ENCODE data around the gene ASMTL.
A peak's percentile ranks its signal among the peaks of the same experiment; 100 is the strongest.
"Not testable (repeated sequence)": the region's sequence is repeated elsewhere in the genome, so short reads cannot be mapped to it uniquely, and the experiment has no call there.

ASMTL gene

GRCh38 chrX:1434871-1435240 is 17.9 kb downstream of the ASMTL start:
- Mint-ChIP-seq H3K36me3 (peaks cover 27% of the 10 kb centered on the region), H3K27ac (no peak overlapping the region), H3K9me3 (no peaks in the 10 kb centered on the region), H3K4me1 (no peaks in the 10 kb centered on the region), H3K4me3 (no peak overlapping the region), H3K27me3 (no peaks in the 10 kb centered on the region)

GRCh38 chrX:1433646-1434357 is 18.9 kb downstream of the ASMTL start:
- H3K27ac Mint-ChIP-seq = no peak overlapping the region
- H3K27me3 Mint-ChIP-seq = no peaks in the 10 kb centered on the region
- H3K36me3 Mint-ChIP-seq = peaks cover 21% of the 10 kb centered on the region
- no peak overlapping the region for H3K4me3 Mint-ChIP-seq
- no peaks in the 10 kb centered on the region for H3K9me3 Mint-ChIP-seq
- no peaks in the 10 kb centered on the region for H3K4me1 Mint-ChIP-seq

GRCh38 chrX:1430451-1430850 is 22.3 kb downstream of the ASMTL start:
- H3K4me1 Mint-ChIP-seq = no peaks in the 10 kb centered on the region
- no peak overlapping the region for H3K4me3 Mint-ChIP-seq
- H3K36me3 Mint-ChIP-seq = peaks cover 5% of the 10 kb centered on the region
- H3K9me3 Mint-ChIP-seq = no peaks in the 10 kb centered on the region
- H3K27me3 Mint-ChIP-seq = no peaks in the 10 kb centered on the region
- H3K27ac Mint-ChIP-seq = no peak overlapping the region

- Mint-ChIP-seq H3K27me3 (no peaks in the 10 kb centered on the region), H3K9me3 (peaks cover 6% of the 10 kb centered on the region), H3K4me3 (no peak overlapping the region), H3K36me3 (peaks cover 17% of the 10 kb centered on the region), H3K27ac (no peak overlapping the region), H3K4me1 (no peaks in the 10 kb centered on the region)
Observed at GRCh38 chrX:1427756-1428155, 25.0 kb downstream of the ASMTL start.

- H3K9me3 Mint-ChIP-seq, H3K4me3 Mint-ChIP-seq, H3K27ac Mint-ChIP-seq, H3K27me3 Mint-ChIP-seq, H3K4me1 Mint-ChIP-seq: not testable (repeated sequence)
- peaks cover 20% of the 10 kb centered on the region for H3K36me3 Mint-ChIP-seq
Observed at GRCh38 chrX:1426321-1426720, 26.4 kb downstream of the ASMTL start.

GRCh38 chrX:1425381-1425780 is 27.3 kb downstream of the ASMTL start:
- Mint-ChIP-seq H3K4me3 (no peak overlapping the region), H3K36me3 (peaks cover 20% of the 10 kb centered on the region), H3K27ac (no peak overlapping the region), H3K4me1 (no peaks in the 10 kb centered on the region), H3K9me3 (peaks cover 6% of the 10 kb centered on the region), H3K27me3 (no peaks in the 10 kb centered on the region)

- H3K9me3 Mint-ChIP-seq = peaks cover 6% of the 10 kb centered on the region
- peaks cover 26% of the 10 kb centered on the region for H3K36me3 Mint-ChIP-seq
- no peak overlapping the region for H3K4me3 Mint-ChIP-seq
- no peak overlapping the region for H3K27ac Mint-ChIP-seq
- H3K4me1 Mint-ChIP-seq = no peaks in the 10 kb centered on the region
- no peaks in the 10 kb centered on the region for H3K27me3 Mint-ChIP-seq
Observed at GRCh38 chrX:1424147-1424851, 28.4 kb downstream of the ASMTL start.

GRCh38 chrX:1423215-1423614 is 29.5 kb downstream of the ASMTL start:
- Mint-ChIP-seq H3K27ac (no peak overlapping the region), H3K36me3 (peaks cover 26% of the 10 kb centered on the region), H3K27me3 (no peaks in the 10 kb centered on the region), H3K4me3 (no peak overlapping the region), H3K9me3 (peaks cover 6% of the 10 kb centered on the region), H3K4me1 (no peaks in the 10 kb centered on the region)

GRCh38 chrX:1422135-1422465 is 30.6 kb downstream of the ASMTL start:
- peaks cover 26% of the 10 kb centered on the region for H3K36me3 Mint-ChIP-seq
- H3K27ac Mint-ChIP-seq = no peak overlapping the region
- no peaks in the 10 kb centered on the region for H3K27me3 Mint-ChIP-seq
- H3K4me1 Mint-ChIP-seq = no peaks in the 10 kb centered on the region
- H3K4me3 Mint-ChIP-seq = no peak overlapping the region
- H3K9me3 Mint-ChIP-seq = peaks cover 6% of the 10 kb centered on the region

GRCh38 chrX:1421433-1422134 is 31.1 kb downstream of the ASMTL start:
- H3K4me1 Mint-ChIP-seq = no peaks in the 10 kb centered on the region
- no peak overlapping the region for H3K4me3 Mint-ChIP-seq
- no peaks in the 10 kb centered on the region for H3K27me3 Mint-ChIP-seq
- peaks cover 6% of the 10 kb centered on the region for H3K9me3 Mint-ChIP-seq
- no peak overlapping the region for H3K27ac Mint-ChIP-seq
- H3K36me3 Mint-ChIP-seq = peaks cover 26% of the 10 kb centered on the region

- H3K4me1 Mint-ChIP-seq = no peaks in the 10 kb centered on the region
- H3K27me3 Mint-ChIP-seq = no peaks in the 10 kb centered on the region
- peaks cover 26% of the 10 kb centered on the region for H3K36me3 Mint-ChIP-seq
- peak overlapping the region; percentile 15 for H3K27ac Mint-ChIP-seq
- H3K4me3 Mint-ChIP-seq = no peak overlapping the region
- H3K9me3 Mint-ChIP-seq = peaks cover 6% of the 10 kb centered on the region
Observed at GRCh38 chrX:1420371-1420770, 32.3 kb downstream of the ASMTL start.

GRCh38 chrX:1419545-1420355 is 33.0 kb downstream of the ASMTL start:
- Mint-ChIP-seq H3K36me3 (peaks cover 25% of the 10 kb centered on the region), H3K4me3 (no peak overlapping the region), H3K9me3 (peaks cover 2% of the 10 kb centered on the region), H3K27ac (peak overlapping the region; percentile 52), H3K27me3 (no peaks in the 10 kb centered on the region), H3K4me1 (no peaks in the 10 kb centered on the region)

GRCh38 chrX:1418901-1419544 is 33.7 kb downstream of the ASMTL start:
- H3K27me3 Mint-ChIP-seq = no peaks in the 10 kb centered on the region
- H3K4me1 Mint-ChIP-seq = no peaks in the 10 kb centered on the region
- peaks cover 21% of the 10 kb centered on the region for H3K36me3 Mint-ChIP-seq
- no peak overlapping the region for H3K27ac Mint-ChIP-seq
- no peaks in the 10 kb centered on the region for H3K9me3 Mint-ChIP-seq
- no peak overlapping the region for H3K4me3 Mint-ChIP-seq

- Mint-ChIP-seq H3K4me1 (no peaks in the 10 kb centered on the region), H3K4me3 (no peak overlapping the region), H3K36me3 (peaks cover 22% of the 10 kb centered on the region), H3K9me3 (no peaks in the 10 kb centered on the region), H3K27me3 (no peaks in the 10 kb centered on the region), H3K27ac (no peak overlapping the region)
Observed at GRCh38 chrX:1417921-1418771, 34.6 kb downstream of the ASMTL start.
